Heart left ventricle (tissue), 16 donors: ENCODE measurements around the gene RPL34. TPM values are rescaled to one million over a fixed set of nuclear protein-coding genes. Genes with fewer than 3 reads are reported as not detected.
"Not testable (repeated sequence)": the region's sequence is repeated elsewhere in the genome, so short reads cannot be mapped to it uniquely, and the experiment has no call there.

Experiments used
- ATAC-seq, 4 donors: fragments of 200-7000 bp; cut with Tn5 transposase; one replicate each; pipeline ENCODE4 v1.9.1; 2020 to 2022; ENCODE audit warnings: moderate library complexity in 4 of 4, mild to moderate bottlenecking in 3 of 4, moderate number of reproducible peaks in 1 of 4
- DNase-seq, 5 donors: peaks; one replicate each; pipeline ENCODE4 v3.0.0-alpha.2; 2020
- H3K27ac ChIP-seq, 12 donors: fragments of 200-600 bp; sonication (generic) in 4 of 12; one replicate each; pipeline versions ENCODE4 v1.5.0 to v1.8.0; 2016 to 2022; ENCODE audit warnings: mild to moderate bottlenecking in 2 of 12
- H3K27me3 ChIP-seq, 9 donors: fragments of 200-600 bp; sonication (generic) in 2 of 9; one replicate each; pipeline versions ENCODE4 v1.5.1 to v1.8.0; 2016 to 2022; ENCODE audit warnings: mild to moderate bottlenecking in 3 of 9
- H3K36me3 ChIP-seq, 9 donors: fragments of 200-600 bp; sonication (generic) in 2 of 9; one replicate each; pipeline versions ENCODE4 v1.5.0 to v1.8.0; 2018 to 2022; ENCODE audit warnings: mild to moderate bottlenecking in 2 of 9
- H3K4me1 ChIP-seq, 12 donors: fragments of 200-600 bp; sonication (generic) in 4 of 12; one replicate each; pipeline versions ENCODE4 v1.5.0 to v1.8.0; 2016 to 2022; ENCODE audit warnings: mild to moderate bottlenecking in 3 of 12
- H3K4me3 ChIP-seq, 12 donors: fragments of 200-600 bp; sonication (generic) in 4 of 12; one replicate each; pipeline versions ENCODE4 v1.5.0 to v1.8.0; 2017 to 2022; ENCODE audit warnings: mild to moderate bottlenecking in 9 of 12, moderate library complexity in 4 of 12
- H3K9me3 ChIP-seq, 12 donors: fragments of 200-600 bp; sonication (generic) in 4 of 12; one replicate each; pipeline versions ENCODE4 v1.5.0 to v1.8.0; 2016 to 2022; ENCODE audit warnings: mild to moderate bottlenecking in 1 of 12
- POLR2A ChIP-seq, 2 donors: fragments of 450-650 bp; IDR thresholded peaks; one replicate each; pipeline ENCODE4 v1.6.1; 2017; ENCODE audit warnings: antibody characterized with exemption in 2 of 2, mild to moderate bottlenecking in 2 of 2, moderate library complexity in 2 of 2
- WGBS, 4 donors: extraction: QIAGEN DNeasy Blood & Tissue Kit in 2 of 4; methylation state at CpG; one replicate each; pipeline versions ENCODE4 v1.1.5 to v1.1.7; 2013 to 2018; 5-methylcytosine and 5-hydroxymethylcytosine counted together
- intact Hi-C, 10 donors: fragments of 100-400 bp; cut with DNase I; formaldehyde crosslinking; loops; one replicate each; pipeline versions ENCODE4 v1.11.1 to v1.14.2; 2022
- polyA plus RNA-seq, 2 donors: library from polyadenylated mRNA; stranded (reverse); fragments of 200-250 nt; gene quantifications; one replicate each; pipeline ENCODE4 v1.2.3, GENCODE V29; 2013
- total RNA-seq, 9 donors: library from RNA; depleted of rRNA in 2 of 9; stranded (reverse); fragments of >200 nt in 2 of 9; fragmentation: NEBNext Ultra II Directional in 3 of 9; extraction: Animal tissue kit (Norgen Biotek cat#: 25700) in 3 of 9; gene quantifications; one replicate each; pipeline versions ENCODE4 v1.1.0 to v1.2.4, GENCODE V29; 2016 to 2023
- TF ChIP-seq, protein P1 (sequence below), 12 donors: fragments of 200-600 bp; sonication (generic) in 4 of 12; IDR thresholded peaks; one replicate each; pipeline versions ENCODE4 v1.5.0 to v1.8.0; 2018 to 2022; ENCODE audit warnings: antibody characterized with exemption in 12 of 12, mild to moderate bottlenecking in 5 of 12
- donor health status: ischemic (EF 13 %, LVEDD 7.1; RV severe dilation, severe dysfunction).
- donor health status: healthy with polysubstance abuse.
- donor health status: DM: no; HTN: yes; CAD: no.
- donor health status: DM: no; HTN: no; CAD: no.
- donor health status: ischemic (EF 25% LVEDD 6.9; RV normal size, moderate dysfunction).
- donor health status: ischemic (EF 25% LVEDD 5.7; RV mildly dilated, moderate dysfunction).
- donor health status: healthy.
- donor health status: DM: yes; HTN: yes; CAD: no.
- donor health status: ischemic (EF 35%, LVEDD 5.7; RV mildly dilated, moderate dysfunction).
- donor health status: nonischemic (EF 11% LVEDD 7.7; RV severe dilation, severe dysfunction).
- donor health status: DM: yes; HTN: yes; CAD: no.
- donor health status: PGD.
- donor health status: ischemic (EF 29% LVEDD 5.4; RV normal size, mild dysfunction).
- donor health status: nonischemic (EF 23%, LVEDD 6.1; RV moderate dilation, normal function).

Gene RPL34
- total and polyA plus RNA-seq, 11 donors, result 334 to 2,969 (median 759) TPM

DNA sequence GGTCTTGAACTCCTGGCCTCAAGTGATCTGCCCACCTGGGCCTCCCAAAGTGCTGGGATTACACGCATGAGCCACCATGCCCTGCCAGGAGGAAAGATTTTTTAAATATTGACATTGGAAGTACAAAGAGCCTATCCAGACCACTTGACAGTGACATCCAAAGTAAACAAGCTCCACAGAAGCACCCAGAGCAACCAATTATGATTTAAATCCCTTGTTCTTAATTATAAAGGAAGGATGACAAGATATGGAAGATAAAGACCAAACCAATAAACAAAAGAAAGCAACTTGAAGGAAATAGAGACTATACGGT, 27.7 kb upstream of the RPL34 start:
- DNase-seq (no peak), ATAC-seq (no peak)
- Histone ChIP-seq H3K27me3 (no peaks in the 10 kb centered on the region), H3K36me3 (peaks cover 0 to 7% (median 0%) of the 10 kb centered on the region in 9 donors), H3K4me1 (peaks cover 0 to 6% (median 0%) of the 10 kb centered on the region in 12 donors), H3K4me3 (no peak overlapping the region), H3K27ac (no peak overlapping the region), H3K9me3 (no peaks in the 10 kb centered on the region)
- 71 to 79% (median 78%) methylated on average over 2 of the region's 2 CpGs for WGBS, 4 donors
- TF ChIP-seq POLR2A (IDR thresholded peaks at IDR 0.05), result no peak
- TF ChIP-seq, protein P1, sequence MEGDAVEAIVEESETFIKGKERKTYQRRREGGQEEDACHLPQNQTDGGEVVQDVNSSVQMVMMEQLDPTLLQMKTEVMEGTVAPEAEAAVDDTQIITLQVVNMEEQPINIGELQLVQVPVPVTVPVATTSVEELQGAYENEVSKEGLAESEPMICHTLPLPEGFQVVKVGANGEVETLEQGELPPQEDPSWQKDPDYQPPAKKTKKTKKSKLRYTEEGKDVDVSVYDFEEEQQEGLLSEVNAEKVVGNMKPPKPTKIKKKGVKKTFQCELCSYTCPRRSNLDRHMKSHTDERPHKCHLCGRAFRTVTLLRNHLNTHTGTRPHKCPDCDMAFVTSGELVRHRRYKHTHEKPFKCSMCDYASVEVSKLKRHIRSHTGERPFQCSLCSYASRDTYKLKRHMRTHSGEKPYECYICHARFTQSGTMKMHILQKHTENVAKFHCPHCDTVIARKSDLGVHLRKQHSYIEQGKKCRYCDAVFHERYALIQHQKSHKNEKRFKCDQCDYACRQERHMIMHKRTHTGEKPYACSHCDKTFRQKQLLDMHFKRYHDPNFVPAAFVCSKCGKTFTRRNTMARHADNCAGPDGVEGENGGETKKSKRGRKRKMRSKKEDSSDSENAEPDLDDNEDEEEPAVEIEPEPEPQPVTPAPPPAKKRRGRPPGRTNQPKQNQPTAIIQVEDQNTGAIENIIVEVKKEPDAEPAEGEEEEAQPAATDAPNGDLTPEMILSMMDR (IDR thresholded peaks at IDR 0.05), result no peak
- intact Hi-C loops, result no loop called here

DNA sequence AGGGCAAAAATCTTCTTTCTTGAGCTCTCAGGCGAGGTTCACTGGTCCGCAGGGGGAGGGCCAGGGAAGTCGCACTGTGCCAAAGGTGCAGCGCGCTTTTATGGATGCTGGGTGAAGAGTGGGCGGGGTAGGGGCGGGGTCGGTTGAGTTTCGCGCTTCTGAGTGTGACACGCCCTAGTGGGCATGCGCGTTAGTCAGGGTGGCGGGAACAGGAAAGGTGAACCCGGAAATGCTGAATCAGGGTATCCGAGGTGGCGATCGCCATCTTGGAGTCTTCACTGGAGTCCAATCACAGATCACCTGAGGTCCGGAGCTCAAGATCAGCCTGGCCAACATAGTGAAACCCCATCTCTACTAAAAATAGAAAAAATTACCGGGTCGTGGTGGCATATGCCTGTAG, 26.1 kb upstream of the RPL34 start:
- intact Hi-C loops, H3K36me3 ChIP-seq, H3K27me3 ChIP-seq, H3K4me3 ChIP-seq, H3K27ac ChIP-seq, H3K4me1 ChIP-seq, H3K9me3 ChIP-seq, ATAC-seq, DNase-seq: not testable (repeated sequence)
- WGBS, 4 donors, result 96 to 97% (median 97%) methylated on average over 21 of the region's 21 CpGs

DNA sequence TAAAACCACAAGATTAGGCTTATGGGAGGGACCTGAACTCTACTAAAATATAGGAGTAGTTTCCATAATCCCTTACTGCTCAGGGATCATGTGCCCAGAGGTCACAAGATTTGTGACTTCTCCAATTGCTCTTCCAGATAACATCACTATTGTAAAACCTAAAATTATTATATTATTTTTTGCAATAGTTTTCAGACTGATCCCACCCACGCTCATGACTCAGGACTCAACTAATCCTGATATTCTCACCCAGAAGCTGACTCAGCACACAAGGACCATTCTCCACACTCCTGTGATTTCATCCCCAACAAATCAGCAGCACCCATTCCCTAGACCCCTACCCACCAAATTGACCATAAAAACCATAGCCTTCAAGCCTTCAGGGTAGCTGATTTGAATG, 24.0 kb upstream of the RPL34 start:
- Histone ChIP-seq H3K4me3 (no peak overlapping the region), H3K4me1 (peaks cover 0 to 6% (median 0%) of the 10 kb centered on the region in 12 donors), H3K36me3 (peaks cover 0 to 7% (median 0%) of the 10 kb centered on the region in 9 donors), H3K27ac (no peak overlapping the region), H3K27me3 (no peaks in the 10 kb centered on the region), H3K9me3 (no peaks in the 10 kb centered on the region)
- no peak for ATAC-seq
- TF ChIP-seq POLR2A (IDR thresholded peaks at IDR 0.05), result no peak
- TF ChIP-seq, protein P1 (IDR thresholded peaks at IDR 0.05), result no peak
- DNase-seq, result no peak
- 94 to 100% (median 97%) methylated on average over 1 of the region's 1 CpG for WGBS, 4 donors
- intact Hi-C loops, result no loop called here

DNA sequence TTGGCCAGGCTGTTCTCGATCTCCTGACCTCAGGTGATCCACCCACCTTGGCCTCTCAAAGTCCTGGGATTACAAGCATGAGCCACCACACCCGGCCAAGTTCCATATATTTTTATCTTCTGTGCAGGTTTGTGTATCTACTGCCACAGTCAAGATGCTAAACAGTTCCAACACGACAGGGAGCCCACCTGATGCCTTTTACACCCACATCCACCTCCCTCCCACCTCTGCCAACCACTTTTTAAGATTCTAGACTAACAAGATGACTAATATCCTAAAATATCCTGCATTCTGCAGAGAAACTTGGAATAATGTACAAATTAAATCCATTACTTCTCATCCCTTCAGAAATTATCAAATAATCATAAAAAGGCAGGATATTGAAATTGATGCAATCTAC, 19.3 kb upstream of the RPL34 start:
- 79 to 85% (median 81%) methylated on average over 3 of the region's 3 CpGs for WGBS, 4 donors
- Histone ChIP-seq H3K36me3 (peaks cover 0 to 4% (median 0%) of the 10 kb centered on the region in 9 donors), H3K27ac (no peak overlapping the region), H3K4me1 (no peaks in the 10 kb centered on the region), H3K9me3 (peaks cover 0 to 2% (median 0%) of the 10 kb centered on the region in 12 donors), H3K27me3 (no peaks in the 10 kb centered on the region), H3K4me3 (no peak overlapping the region)
- TF ChIP-seq POLR2A (IDR thresholded peaks at IDR 0.05), result no peak
- TF ChIP-seq, protein P1 (IDR thresholded peaks at IDR 0.05), result no peak
- DNase-seq, result no peak
- intact Hi-C loops, result no loop called here
- no peak for ATAC-seq

DNA sequence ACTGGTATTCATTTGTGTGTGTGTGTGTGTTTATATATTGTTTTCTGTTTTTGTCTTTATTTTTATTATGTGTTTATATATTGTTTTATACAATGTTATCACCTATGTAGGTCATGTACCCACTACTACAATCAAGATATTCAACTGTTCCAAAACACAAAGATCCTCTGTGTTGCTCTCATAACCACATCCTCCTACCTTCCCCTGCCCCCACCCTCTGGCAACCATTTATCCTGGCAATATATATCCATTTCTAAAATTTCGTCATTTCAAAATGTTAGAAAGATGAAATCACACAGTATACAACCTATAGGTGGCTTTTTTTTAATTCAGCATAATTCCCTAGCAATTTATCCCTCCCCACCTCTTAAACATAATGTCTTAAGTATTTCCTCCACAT, 18.8 kb upstream of the RPL34 start:
- Histone ChIP-seq H3K9me3 (peaks cover 0 to 6% (median 0%) of the 10 kb centered on the region in 12 donors), H3K36me3 (peaks cover 0 to 4% (median 0%) of the 10 kb centered on the region in 9 donors), H3K4me1 (no peaks in the 10 kb centered on the region), H3K27me3 (no peaks in the 10 kb centered on the region), H3K27ac (no peak overlapping the region), H3K4me3 (no peak overlapping the region)
- no peak for ATAC-seq
- intact Hi-C loops, result no loop called here
- 82 to 89% (median 85%) methylated on average over 1 of the region's 1 CpG for WGBS, 4 donors
- DNase-seq, result no peak
- TF ChIP-seq, protein P1 (IDR thresholded peaks at IDR 0.05), result no peak
- TF ChIP-seq POLR2A (IDR thresholded peaks at IDR 0.05), result no peak
